Left renal cortex interstitium (tissue), 4 donors: ENCODE results near the gene LPCAT1. TPM values are rescaled to one million over a fixed set of nuclear protein-coding genes. Genes with fewer than 3 reads are reported as not detected.

Experiments used
- DNase-seq, 4 donors: peaks; one replicate each; pipeline ENCODE4 v3.0.0-alpha.2; 2013; ENCODE audit warnings: low read depth in 4 of 4, low spot score in 2 of 4, missing footprints in 1 of 4
- polyA plus RNA-seq, 4 donors: library from polyadenylated mRNA; unstranded; fragments of 120-200 nt; gene quantifications; one replicate each; pipeline ENCODE4 v1.2.1, GENCODE V29; 2013; ENCODE audit not compliant: insufficient read length in 4 of 4

Gene LPCAT1
- polyA plus RNA-seq, 4 donors, result 40.6 to 48.3 (median 43.6) TPM

- DNase-seq, result no peak
These were observed 109.3 kb downstream of the LPCAT1 start for GRCh38 chr5:1414311-1415058.

DNA sequence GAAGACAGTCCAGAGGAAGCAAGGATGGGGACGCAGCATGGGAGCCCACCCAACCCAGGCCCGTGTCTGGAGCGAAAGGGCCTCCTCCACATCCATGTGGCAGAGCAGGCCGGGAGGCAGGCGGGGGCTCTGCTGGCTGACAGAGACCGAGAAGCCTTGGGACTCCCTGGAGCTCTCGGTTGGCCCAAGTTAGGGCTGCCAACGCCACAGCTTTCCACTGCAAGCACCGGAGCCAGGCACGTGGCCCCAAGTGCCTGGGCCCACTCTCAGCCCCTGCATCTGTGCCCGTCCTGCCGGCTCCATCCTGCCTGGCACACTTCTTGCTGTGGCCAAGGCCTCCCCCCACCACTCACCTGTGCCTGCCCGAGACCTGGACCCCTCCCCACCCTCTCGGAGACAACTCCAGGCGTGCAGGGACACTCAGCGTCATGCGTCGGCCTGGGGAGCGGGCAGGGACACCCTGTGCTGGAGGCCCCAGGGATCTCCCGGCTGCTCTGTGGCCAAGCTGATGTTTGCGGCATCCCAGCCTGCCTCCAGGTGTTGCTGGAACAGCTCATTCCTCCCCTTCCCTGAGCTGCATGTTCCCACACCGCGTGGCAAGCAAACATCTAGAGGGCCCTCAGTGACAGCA lies 110.0 kb downstream of the LPCAT1 start:
- DNase-seq, result no peak

DNA sequence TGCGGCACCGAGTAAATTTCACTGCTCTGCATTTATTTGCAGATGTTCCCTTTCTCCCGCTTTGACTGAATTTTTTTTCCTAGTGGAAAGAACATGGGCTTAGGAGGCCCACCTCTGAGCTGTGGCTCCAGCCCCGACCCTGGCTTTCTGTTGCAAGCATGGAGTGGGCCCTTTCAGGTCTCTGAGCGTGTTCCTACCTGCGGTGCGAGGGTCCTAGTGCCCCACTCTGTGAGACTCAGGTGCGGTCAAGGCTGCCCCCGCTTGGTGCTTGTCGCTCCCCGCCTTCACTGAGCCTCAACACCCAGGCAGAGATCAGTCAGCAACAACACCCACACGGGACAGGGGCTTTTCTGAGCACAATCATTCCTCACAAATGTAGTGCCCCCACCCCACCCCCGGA lies 110.5 kb downstream of the LPCAT1 start:
- no peak for DNase-seq

- DNase-seq, result no peak
These were observed 111.1 kb downstream of the LPCAT1 start for GRCh38 chr5:1412621-1413020.

- no peak for DNase-seq
These were observed 111.6 kb downstream of the LPCAT1 start for GRCh38 chr5:1412163-1412562.

Other genes with a start within 250 kb of the LPCAT1 start
- under 1 TPM; 0.20 to 0.56 (median 0.39) TPM for gene TERT, start 228.9 kb downstream of the LPCAT1 start, polyA plus RNA-seq
- gene CLPTM1L, start 178.9 kb downstream of the LPCAT1 start, polyA plus RNA-seq, result 100 to 1,000 TPM; 122 to 130 (median 129) TPM
- under 1 TPM; 0.56 to 0.88 (median 0.67) TPM for gene SLC6A3, start 78.5 kb downstream of the LPCAT1 start, polyA plus RNA-seq